Activated CD4-positive, alpha-beta T cell treated with anti-CD3 and anti-CD28 coated beads, Interleukin-2, amount 50 U/mL, for 48 hours (primary cell): ENCODE data around the gene PGF.

Experiments
- DNase-seq, 2 experiments: peaks; one replicate each; pipeline ENCODE4 v3.0.0-alpha.2; 2020

PGF gene

GRCh38 chr14:74892745-74893144, 62.7 kb downstream of the PGF start:
- no peak for DNase-seq

DNA sequence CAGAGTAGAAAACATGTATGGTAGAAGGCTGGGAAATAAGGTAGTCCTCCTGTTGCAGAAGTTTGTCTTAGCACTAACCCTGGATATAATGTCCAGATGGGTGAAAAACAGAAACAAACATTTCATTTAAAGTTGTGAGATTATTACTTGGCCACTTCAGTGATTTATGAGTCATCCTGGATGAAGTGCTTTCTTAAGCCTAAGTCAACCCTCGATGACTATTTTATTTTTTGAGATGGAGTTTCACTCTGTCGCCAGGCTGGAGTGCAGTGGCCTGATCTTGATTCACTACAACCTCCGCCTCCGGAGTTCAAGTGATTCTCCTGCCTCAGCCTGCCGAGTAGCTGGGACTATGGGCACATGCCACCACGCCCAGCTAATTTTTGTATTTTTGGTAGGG, 63.5 kb downstream of the PGF start:
- DNase-seq: no peak
